Neuronal stem cell (in vitro differentiated cells): ENCODE results near the gene GNAS.

Experiments used
- DNase-seq: peaks from one replicate; pipeline ENCODE4 v3.0.0-alpha.2; 2013; ENCODE audit warnings: low spot score
- H2AFZ ChIP-seq: one replicate; pipeline ENCODE4 v1.6.1; 2013; ENCODE audit warnings: mild to moderate bottlenecking, low read length, inconsistent platforms
- H2AK5ac ChIP-seq: 2 replicates; pipeline ENCODE4 v1.6.1; 2013; ENCODE audit warnings: low read depth, mild to moderate bottlenecking, inconsistent platforms, low read length, moderate library complexity, mixed read lengths
- H2BK120ac ChIP-seq: 2 replicates; pipeline ENCODE4 v1.6.1; 2013; ENCODE audit warnings: low read depth, mild to moderate bottlenecking, inconsistent platforms, low read length, moderate library complexity, mixed read lengths
- H2BK12ac ChIP-seq: one replicate; pipeline ENCODE4 v1.6.1; 2013; ENCODE audit warnings: low read length, inconsistent platforms
- H2BK15ac ChIP-seq: 2 replicates; pipeline ENCODE4 v1.6.1; 2013; ENCODE audit warnings: mild to moderate bottlenecking, low read length, inconsistent platforms, mixed read lengths
- H2BK5ac ChIP-seq: one replicate; pipeline ENCODE4 v1.6.1; 2013; ENCODE audit warnings: inconsistent platforms, mild to moderate bottlenecking, low read length, moderate library complexity
- H3K14ac ChIP-seq: one replicate; pipeline ENCODE4 v1.6.1; 2013; ENCODE audit warnings: low read length, inconsistent platforms
- H3K18ac ChIP-seq: 2 replicates; pipeline ENCODE4 v1.6.1; 2013; ENCODE audit warnings: low read length, inconsistent platforms
- H3K23ac ChIP-seq: 2 replicates; pipeline ENCODE4 v1.6.1; 2013; ENCODE audit warnings: low read depth, mild to moderate bottlenecking, mixed read lengths, low read length, inconsistent platforms; ENCODE audit not compliant: poor library complexity
- H3K27ac ChIP-seq: replicated peaks from 3 replicates; pipeline ENCODE4 v1.5.1; 2013; ENCODE audit warnings: low read length, inconsistent platforms
- H3K27me3 ChIP-seq, 3 experiments: 2 replicates each; pipeline ENCODE4 v1.6.1; 2013; ENCODE audit warnings: low read length in 3 of 3, mild to moderate bottlenecking in 2 of 3, inconsistent platforms in 1 of 3, low read depth in 1 of 3, mixed read lengths in 1 of 3, moderate library complexity in 1 of 3; ENCODE audit not compliant: control insufficient read depth in 3 of 3, insufficient read depth in 3 of 3
- H3K36me3 ChIP-seq, 2 donors: replicated peaks in 1 of 2; 2 replicates each; pipeline ENCODE4 v1.6.1; 2013; ENCODE audit warnings: low read length in 2 of 2; ENCODE audit not compliant: control insufficient read depth in 2 of 2, insufficient read depth in 2 of 2
- H3K4ac ChIP-seq: 2 replicates; pipeline ENCODE4 v1.6.1; 2013; ENCODE audit warnings: inconsistent platforms, mild to moderate bottlenecking, low read length, moderate library complexity
- H3K4me1 ChIP-seq, 2 donors: 1 replicate in 1 of 2; 2 replicates in 1 of 2; pipeline ENCODE4 v1.6.1; 2013; ENCODE audit warnings: low read length in 2 of 2, low read depth in 1 of 2; ENCODE audit not compliant: control insufficient read depth in 2 of 2, insufficient read depth in 1 of 2
- H3K4me2 ChIP-seq: one replicate; pipeline ENCODE4 v1.6.1; 2013; ENCODE audit warnings: mild to moderate bottlenecking, low read length, inconsistent platforms; ENCODE audit not compliant: insufficient read depth, poor library complexity, severe bottlenecking
- H3K4me3 ChIP-seq, 2 donors: 2 replicates each; pipeline ENCODE4 v1.5.1; 2013; ENCODE audit warnings: low read length in 2 of 2, mild to moderate bottlenecking in 2 of 2, inconsistent platforms in 1 of 2, moderate library complexity in 1 of 2
- H3K79me1 ChIP-seq: one replicate; pipeline ENCODE4 v1.6.1; 2013; ENCODE audit warnings: low read depth, mild to moderate bottlenecking, inconsistent platforms, low read length, moderate library complexity
- H3K9ac ChIP-seq: one replicate; pipeline ENCODE4 v1.6.1; 2013; ENCODE audit warnings: mild to moderate bottlenecking, low read depth, low read length, inconsistent platforms; ENCODE audit not compliant: poor library complexity
- H3K9me3 ChIP-seq, 2 donors: replicated peaks in 1 of 2; 2 replicates each; pipeline versions ENCODE3 to v1.6.1; 2013; ENCODE audit warnings: low read length in 2 of 2, mild to moderate bottlenecking in 2 of 2, inconsistent platforms in 1 of 2, low read depth in 1 of 2, mixed read lengths in 1 of 2, moderate library complexity in 1 of 2; ENCODE audit not compliant: control insufficient read depth in 2 of 2, insufficient read depth in 1 of 2
- H4K8ac ChIP-seq: one replicate; pipeline ENCODE4 v1.6.1; 2013; ENCODE audit warnings: low read depth, mild to moderate bottlenecking, inconsistent platforms, low read length, moderate library complexity
- H4K91ac ChIP-seq: one replicate; pipeline ENCODE4 v1.6.1; 2013; ENCODE audit warnings: low read length, low read depth, mild to moderate bottlenecking, inconsistent platforms; ENCODE audit not compliant: poor library complexity
- WGBS, 2 donors: extraction: QIAGEN DNeasy Blood & Tissue Kit; methylation state at CpG; one replicate each; pipeline ENCODE4 v1.1.7; 2013; ENCODE audit warnings: missing lambda C conversion rate in 2 of 2, mixed read lengths in 1 of 2; ENCODE audit not compliant: insufficient read length in 2 of 2, insufficient replicate concordance in 1 of 2; ENCODE audit errors: extremely low coverage in 2 of 2; 5-methylcytosine and 5-hydroxymethylcytosine counted together

Gene GNAS

GRCh38 chr20:58876437-58876836 lies 23.9 kb downstream of the GNAS start:
- Histone ChIP-seq H3K27me3 (no peaks in the 10 kb centered on the region), H3K79me1 (no peaks in the 10 kb centered on the region), H3K9me3 (no peaks in the 10 kb centered on the region), H2BK12ac (no peak overlapping the region), H3K9ac (no peak overlapping the region), H3K4me1 (peaks cover 36 to 38% of the 10 kb centered on the region in 2 donors), H3K36me3 (no peaks in the 10 kb centered on the region), H3K23ac (no peak overlapping the region), H4K91ac (no peak overlapping the region), H3K18ac (peak overlapping the region; percentile 29), H3K4me2 (no peak overlapping the region), H2BK120ac (no peak overlapping the region), H3K4ac (no peak overlapping the region), H2AK5ac (no peak overlapping the region), H3K4me3 (no peak overlapping the region), H3K27ac (no peak overlapping the region), H2AFZ (peak overlapping the region; percentile 77), H2BK5ac (no peak overlapping the region), H4K8ac (no peak overlapping the region), H3K14ac (no peak overlapping the region), H2BK15ac (no peak overlapping the region)
- WGBS, 2 donors: no CpG with 5 or more reads among the region's 7 CpGs
- DNase-seq: no peak

GRCh38 chr20:58877050-58877975 lies 24.8 kb downstream of the GNAS start:
- Histone ChIP-seq H3K23ac (no peak overlapping the region), H3K27me3 (no peaks in the 10 kb centered on the region), H3K4me3 (peak overlapping the region in 1 of 2 donors; percentile 8), H3K79me1 (no peaks in the 10 kb centered on the region), H3K9me3 (no peaks in the 10 kb centered on the region), H4K8ac (no peak overlapping the region), H2AK5ac (no peak overlapping the region), H2BK12ac (no peak overlapping the region), H3K18ac (peak overlapping the region; percentile 65), H3K9ac (no peak overlapping the region), H2BK120ac (no peak overlapping the region), H2BK15ac (no peak overlapping the region), H4K91ac (no peak overlapping the region), H3K4ac (no peak overlapping the region), H3K14ac (no peak overlapping the region), H3K4me1 (peaks cover 38% of the 10 kb centered on the region in 2 donors), H2AFZ (peak overlapping the region; percentile 77), H3K36me3 (no peaks in the 10 kb centered on the region), H3K4me2 (peak overlapping the region; percentile 32), H2BK5ac (no peak overlapping the region), H3K27ac (peak overlapping the region; percentile 84)
- DNase-seq: peak; percentile 58
- WGBS, 2 donors: no CpG with 5 or more reads among the region's 11 CpGs

GRCh38 chr20:58877976-58878360 lies 25.5 kb downstream of the GNAS start:
- no peak overlapping the region for H3K4ac ChIP-seq
- no peaks in the 10 kb centered on the region for H3K79me1 ChIP-seq
- no peak overlapping the region for H2AK5ac ChIP-seq
- peak overlapping the region in 1 of 2 donors; percentile 8 for H3K4me3 ChIP-seq
- no peaks in the 10 kb centered on the region for H3K9me3 ChIP-seq
- peak overlapping the region; percentile 32 for H3K4me2 ChIP-seq
- peak overlapping the region; percentile 77 for H2AFZ ChIP-seq
- H2BK12ac ChIP-seq: no peak overlapping the region
- peaks cover 41 to 42% of the 10 kb centered on the region in 2 donors for H3K4me1 ChIP-seq
- no peak overlapping the region for H2BK120ac ChIP-seq
- no peak for DNase-seq
- H3K27ac ChIP-seq: peak overlapping the region; percentile 84
- no peak overlapping the region for H3K23ac ChIP-seq
- H2BK5ac ChIP-seq: no peak overlapping the region
- H2BK15ac ChIP-seq: no peak overlapping the region
- WGBS, 2 donors: no CpG with 5 or more reads among the region's 4 CpGs
- no peak overlapping the region for H3K9ac ChIP-seq
- H4K91ac ChIP-seq: no peak overlapping the region
- no peaks in the 10 kb centered on the region for H3K36me3 ChIP-seq
- H4K8ac ChIP-seq: no peak overlapping the region
- no peak overlapping the region for H3K14ac ChIP-seq
- no peaks in the 10 kb centered on the region for H3K27me3 ChIP-seq
- peak overlapping the region; percentile 1 for H3K18ac ChIP-seq

- H2BK5ac ChIP-seq: no peak overlapping the region
- no peak overlapping the region for H4K91ac ChIP-seq
- peak overlapping the region; percentile 25 for H3K18ac ChIP-seq
- H2BK12ac ChIP-seq: no peak overlapping the region
- H2BK15ac ChIP-seq: no peak overlapping the region
- peak overlapping the region; percentile 84 for H3K27ac ChIP-seq
- no peak overlapping the region for H3K14ac ChIP-seq
- no peak overlapping the region for H3K4ac ChIP-seq
- H3K9ac ChIP-seq: no peak overlapping the region
- no peak overlapping the region for H2AK5ac ChIP-seq
- H2AFZ ChIP-seq: peak overlapping the region; percentile 77
- no peaks in the 10 kb centered on the region for H3K9me3 ChIP-seq
- no peaks in the 10 kb centered on the region for H3K27me3 ChIP-seq
- no peaks in the 10 kb centered on the region for H3K79me1 ChIP-seq
- no peak for DNase-seq
- H4K8ac ChIP-seq: no peak overlapping the region
- no peak overlapping the region for H3K23ac ChIP-seq
- peak overlapping the region in 1 of 2 donors; percentile 8 for H3K4me3 ChIP-seq
- H3K4me1 ChIP-seq: peaks cover 42 to 45% of the 10 kb centered on the region in 2 donors
- H3K4me2 ChIP-seq: no peak overlapping the region
- no peaks in the 10 kb centered on the region for H3K36me3 ChIP-seq
- H2BK120ac ChIP-seq: no peak overlapping the region
- WGBS, 2 donors: no CpG with 5 or more reads among the region's 4 CpGs
These were observed 25.9 kb downstream of the GNAS start for GRCh38 chr20:58878399-58878798.
